Body of pancreas (tissue), 4 donors: ENCODE data around the gene CD8B2.

Source experiments
- CTCF ChIP-seq, 7 experiments: fragments of 450-650 bp in 4 of 7; fragments of 200-600 bp in 3 of 7; sonication (generic) in 3 of 7; IDR thresholded peaks; one replicate each; pipeline ENCODE4 v1.5.1; 2016 to 2019; ENCODE audit warnings: antibody characterized with exemption in 7 of 7
- POLR2A ChIP-seq, 3 donors: fragments of 450-650 bp; IDR thresholded peaks; one replicate each; pipeline ENCODE4 v1.6.1; 2016; ENCODE audit warnings: antibody characterized with exemption in 3 of 3, mild to moderate bottlenecking in 2 of 3

GRCh38 chr2:106536490-106536889 lies 49.3 kb downstream of the CD8B2 start:
- no peak for TF ChIP-seq CTCF (IDR thresholded peaks at IDR 0.05)
- no peak for TF ChIP-seq POLR2A (IDR thresholded peaks at IDR 0.05)
